Hepatocyte (in vitro differentiated cells): ENCODE data around the gene DEF6.

Experiments
- CTCF ChIP-seq: fragments of 200-600 bp; sonication (generic); IDR thresholded peaks from 2 replicates; pipeline ENCODE4 v1.5.1; 2016; ENCODE audit warnings: antibody characterized with exemption, mild to moderate bottlenecking; ENCODE audit not compliant: poor library complexity
- EZH2 ChIP-seq: fragments of 200-600 bp; sonication (generic); IDR thresholded peaks from 2 replicates; pipeline ENCODE4 v1.6.1; 2016; ENCODE audit warnings: antibody characterized with exemption, mild to moderate bottlenecking, borderline replicate concordance
- EZH2phosphoT487 ChIP-seq: fragments of 200-600 bp; sonication (generic); IDR thresholded peaks from one replicate; pipeline ENCODE4 v1.6.1; 2018; ENCODE audit warnings: antibody characterized with exemption, mild to moderate bottlenecking, low read depth, moderate library complexity; ENCODE audit not compliant: unreplicated experiment, severe bottlenecking

- no peak for TF ChIP-seq CTCF
- no peak for TF ChIP-seq EZH2
- TF ChIP-seq EZH2phosphoT487, result no peak
These were observed 25.6 kb upstream of the DEF6 start for GRCh38 chr6:35272005-35272404.
